Glomerular visceral epithelial cell (primary cell): ENCODE measurements around the gene TPSAB1.

ENCODE experiments used
- DNase-seq: peaks from one replicate; pipeline ENCODE4 v3.0.0-alpha.2; 2016; ENCODE audit errors: extremely low spot score

The TPSAB1 gene

GRCh38 chr16:1285669-1286512 is 45.4 kb downstream of the TPSAB1 start:
- DNase-seq, result no peak

- no peak for DNase-seq
Measured at GRCh38 chr16:1286513-1287094, 46.1 kb downstream of the TPSAB1 start.

- DNase-seq, result no peak
Measured at GRCh38 chr16:1287982-1288670, 47.6 kb downstream of the TPSAB1 start.

GRCh38 chr16:1288813-1289476 is 48.4 kb downstream of the TPSAB1 start:
- DNase-seq, result no peak

GRCh38 chr16:1289477-1289866 is 49.0 kb downstream of the TPSAB1 start:
- no peak for DNase-seq

GRCh38 chr16:1290063-1290501 is 49.6 kb downstream of the TPSAB1 start:
- DNase-seq, result no peak

- DNase-seq, result no peak
Measured at GRCh38 chr16:1290860-1291575, 50.5 kb downstream of the TPSAB1 start.

GRCh38 chr16:1291576-1291974 is 51.1 kb downstream of the TPSAB1 start:
- DNase-seq, result no peak
